ENCODE results near the gene MRTFB. TPM values are rescaled to one million over a fixed set of nuclear protein-coding genes. Genes with fewer than 3 reads are reported as not detected.

Gene MRTFB
- total and polyA plus RNA-seq, 8 donors: 4.3 to 81.6 (median 22.4) TPM

GRCh38 chr16:14175086-14175485 lies 104.0 kb downstream of the MRTFB start:
- no peaks in the 10 kb centered on the region for H3K27me3 ChIP-seq
- TF ChIP-seq CTCF (IDR thresholded peaks at IDR 0.05) (no peak), POLR2AphosphoS5 (IDR thresholded peaks at IDR 0.05) (no peak), POLR2A (IDR thresholded peaks at IDR 0.05) (no peak), EP300 (IDR thresholded peaks at IDR 0.05) (no peak)
- no peak overlapping the region for H3K4me3 ChIP-seq
- H3K36me3 ChIP-seq: no peaks in the 10 kb centered on the region
- WGBS, 5 donors: 78 to 94% (median 87%) methylated on average over 3 of the region's 3 CpGs
- intact Hi-C loops (cut with DNase I; ENCODE audit: low total_unique reads): no loop called here
- DNase-seq: no peak
- H3K4me1 ChIP-seq: peaks cover 0 to 5% (median 0%) of the 10 kb centered on the region in 4 donors
- no peak overlapping the region for H3K27ac ChIP-seq
- no peaks in the 10 kb centered on the region for H3K9me3 ChIP-seq

- Histone ChIP-seq H3K27ac (no peak overlapping the region), H3K27me3 (no peaks in the 10 kb centered on the region), H3K9me3 (no peaks in the 10 kb centered on the region), H3K4me1 (peaks cover 0 to 18% (median 9%) of the 10 kb centered on the region in 4 donors), H3K36me3 (no peaks in the 10 kb centered on the region), H3K4me3 (no peak overlapping the region)
- TF ChIP-seq EP300 (IDR thresholded peaks at IDR 0.05): no peak
- TF ChIP-seq CTCF (IDR thresholded peaks at IDR 0.05): no peak
- TF ChIP-seq POLR2A (IDR thresholded peaks at IDR 0.05): no peak
- no peak for TF ChIP-seq POLR2AphosphoS5 (IDR thresholded peaks at IDR 0.05)
- no peak for DNase-seq
- 84 to 93% (median 88%) methylated on average over 4 of the region's 4 CpGs for WGBS, 5 donors
- intact Hi-C loops (cut with DNase I; ENCODE audit: low total_unique reads): no loop called here
Measured at GRCh38 chr16:14177704-14178103, 106.6 kb downstream of the MRTFB start.

- H3K27ac ChIP-seq: no peak overlapping the region
- H3K27me3 ChIP-seq: no peaks in the 10 kb centered on the region
- no peak overlapping the region for H3K4me3 ChIP-seq
- WGBS, 5 donors: 96 to 100% (median 97%) methylated on average over 1 of the region's 1 CpG
- intact Hi-C loops (cut with DNase I; ENCODE audit: low total_unique reads): no loop called here
- no peak for DNase-seq
- peaks cover 0 to 18% (median 9%) of the 10 kb centered on the region in 4 donors for H3K4me1 ChIP-seq
- H3K9me3 ChIP-seq: no peaks in the 10 kb centered on the region
- H3K36me3 ChIP-seq: no peaks in the 10 kb centered on the region
- no peak for TF ChIP-seq POLR2A (IDR thresholded peaks at IDR 0.05)
- no peak for TF ChIP-seq POLR2AphosphoS5 (IDR thresholded peaks at IDR 0.05)
- no peak for TF ChIP-seq EP300 (IDR thresholded peaks at IDR 0.05)
- no peak for TF ChIP-seq CTCF (IDR thresholded peaks at IDR 0.05)
Measured at GRCh38 chr16:14179116-14179515, 108.0 kb downstream of the MRTFB start.

GRCh38 chr16:14180481-14180944 lies 109.4 kb downstream of the MRTFB start:
- H3K27me3 ChIP-seq: no peaks in the 10 kb centered on the region
- 87 to 100% (median 95%) methylated on average over 3 to 4 of the region's 4 CpGs for WGBS, 5 donors
- H3K4me1 ChIP-seq: peaks cover 0 to 29% (median 12%) of the 10 kb centered on the region in 4 donors
- H3K9me3 ChIP-seq: no peaks in the 10 kb centered on the region
- no peak overlapping the region for H3K27ac ChIP-seq
- no peak overlapping the region for H3K4me3 ChIP-seq
- no peak for DNase-seq
- TF ChIP-seq POLR2A (IDR thresholded peaks at IDR 0.05) (no peak), CTCF (IDR thresholded peaks at IDR 0.05) (no peak), EP300 (IDR thresholded peaks at IDR 0.05) (no peak), POLR2AphosphoS5 (IDR thresholded peaks at IDR 0.05) (no peak)
- intact Hi-C loops (cut with DNase I; ENCODE audit: low total_unique reads): no loop called here
- H3K36me3 ChIP-seq: no peaks in the 10 kb centered on the region

All from stomach (tissue), 9 donors.